G401 (cell line): ENCODE measurements around the gene CEP152. TPM values are rescaled to one million over a fixed set of nuclear protein-coding genes. Genes with fewer than 3 reads are reported as not detected.

ENCODE experiments used
- DNase-seq: peaks from one replicate; pipeline ENCODE4 v3.0.0-alpha.2; 2015; ENCODE audit warnings: low spot score
- in situ Hi-C: cut with HindIII; loops from 2 replicates; pipeline ENCODE4 v1.10.0; 2016; ENCODE audit warnings: low sequenced_read_pairs, mixed read lengths
- total RNA-seq: library from RNA; depleted of rRNA; stranded (reverse); fragments of >200 nt; shearing (Covaris generic); gene quantifications from 2 replicates; pipeline ENCODE4 v1.2.3, GENCODE V29; 2014; rRNA removed

The CEP152 gene
- total RNA-seq, 1 experiment from 2014 or later: 3.1 TPM

DNA sequence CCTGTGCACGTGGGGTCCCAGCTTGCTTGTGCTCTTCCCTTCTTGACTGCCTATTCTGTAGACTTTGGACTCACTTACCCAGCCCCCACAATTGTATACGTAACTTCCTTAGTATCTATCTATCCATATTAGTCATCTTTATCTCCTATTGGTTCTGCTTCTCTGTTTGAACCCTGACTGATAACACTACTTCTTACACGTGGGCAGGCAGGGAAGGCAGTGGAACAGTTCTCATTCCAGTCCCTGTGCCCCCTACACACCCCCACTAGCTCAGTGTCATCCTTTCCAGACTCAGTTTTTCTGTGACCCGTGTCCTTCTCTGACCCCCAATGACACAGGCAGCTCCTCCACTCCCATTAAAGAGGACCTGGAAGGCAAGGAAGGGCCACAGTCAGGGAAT lies 91.2 kb downstream of the CEP152 start:
- in situ Hi-C loops: no loop called here
- DNase-seq: no peak

DNA sequence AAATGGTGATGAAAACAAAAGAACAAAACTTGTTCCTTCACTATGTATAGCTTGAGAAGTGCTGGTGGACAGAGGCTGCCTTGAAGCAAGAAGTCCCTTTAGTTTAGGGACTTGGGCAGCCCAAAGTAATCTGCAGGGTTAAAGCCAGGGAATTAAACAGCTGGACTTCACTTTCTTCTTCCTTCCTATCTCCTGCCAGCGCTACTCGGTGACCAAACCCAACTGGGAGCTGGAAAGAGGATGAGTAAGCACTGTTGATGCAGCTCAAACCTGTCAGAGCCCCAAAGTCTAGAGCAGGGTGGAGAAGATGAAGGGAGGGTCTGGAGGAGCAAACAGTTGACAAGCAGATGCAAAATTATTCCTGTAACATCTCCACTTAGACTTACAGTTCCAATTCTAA lies 92.2 kb downstream of the CEP152 start:
- in situ Hi-C loops: no loop called here
- no peak for DNase-seq

GRCh38 chr15:48717458-48717857 lies 93.4 kb downstream of the CEP152 start:
- DNase-seq: no peak
- in situ Hi-C loops: no loop called here

DNA sequence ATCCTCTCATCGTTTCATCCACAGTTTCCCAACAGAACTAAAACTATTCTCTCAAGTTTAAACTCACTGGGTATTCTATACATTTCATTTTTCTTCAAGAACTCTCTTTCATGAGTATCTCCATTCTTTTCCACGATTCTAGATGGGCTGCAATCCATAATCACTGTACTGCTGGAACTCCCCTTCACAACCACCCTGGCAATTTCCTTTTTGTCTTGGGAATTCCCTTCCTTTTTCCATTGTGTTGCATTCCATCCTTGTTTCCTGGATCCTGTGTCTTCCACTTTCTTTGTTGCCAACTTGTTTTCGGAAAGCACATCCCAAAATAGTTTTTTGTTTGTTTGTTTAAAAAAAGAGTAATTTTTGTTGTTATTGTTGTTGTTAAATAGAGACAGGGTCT lies 98.3 kb downstream of the CEP152 start:
- DNase-seq: no peak
- in situ Hi-C loops: no loop called here

DNA sequence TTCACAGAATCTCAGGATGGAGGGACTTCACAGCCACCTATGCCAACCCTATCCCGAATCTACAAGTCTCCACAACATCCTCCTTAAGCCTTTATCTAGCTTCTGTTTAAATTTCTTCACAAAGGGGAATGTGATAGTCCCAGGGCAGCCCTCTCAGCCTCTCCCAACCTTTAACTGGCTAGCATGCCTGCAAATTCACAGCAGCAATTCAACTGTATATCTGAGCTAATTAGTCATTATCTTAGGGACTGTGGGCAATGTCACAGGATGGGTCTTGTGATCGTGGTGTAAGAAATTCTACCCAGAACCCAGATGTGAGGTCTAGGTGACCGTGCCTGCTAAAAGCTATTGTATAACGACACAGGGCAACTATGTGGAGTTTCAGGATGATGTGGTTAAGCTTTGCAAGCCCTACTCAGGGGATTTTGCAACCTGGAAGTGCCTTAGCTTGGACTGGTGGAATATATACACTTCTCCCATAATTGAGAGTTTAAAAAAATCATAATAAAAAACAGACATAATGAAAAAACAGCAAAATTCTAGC lies 99.8 kb downstream of the CEP152 start:
- in situ Hi-C loops: no loop called here
- no peak for DNase-seq

DNA sequence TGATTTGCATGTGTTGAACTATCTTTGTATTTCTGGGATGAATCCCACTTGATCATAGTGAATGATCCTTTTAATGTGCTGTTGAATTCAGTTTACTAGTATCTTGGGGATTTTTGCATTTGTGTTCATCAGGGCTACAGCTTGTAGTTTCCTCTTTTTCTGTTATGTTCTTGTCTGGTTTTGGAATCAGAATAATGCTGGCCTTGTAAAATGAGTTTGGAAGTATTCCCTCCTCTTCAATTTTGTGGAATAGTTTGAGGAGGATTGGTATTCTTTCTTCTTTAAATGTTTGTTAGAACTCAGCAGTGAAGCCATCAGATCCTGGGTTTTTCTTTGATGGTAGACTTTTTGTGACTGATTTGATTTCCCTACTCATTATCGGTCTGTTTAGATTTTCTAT lies 102.2 kb downstream of the CEP152 start:
- DNase-seq: no peak
- in situ Hi-C loops: no loop called here

GRCh38 chr15:48705381-48705780 lies 105.5 kb downstream of the CEP152 start:
- no peak for DNase-seq
- in situ Hi-C loops: no loop called here

- no peak for DNase-seq
- in situ Hi-C loops: no loop called here
These were observed 107.3 kb downstream of the CEP152 start for GRCh38 chr15:48703544-48703943.

- DNase-seq: no peak
- in situ Hi-C loops: no loop called here
These were observed 108.2 kb downstream of the CEP152 start for GRCh38 chr15:48702569-48703236.

DNA sequence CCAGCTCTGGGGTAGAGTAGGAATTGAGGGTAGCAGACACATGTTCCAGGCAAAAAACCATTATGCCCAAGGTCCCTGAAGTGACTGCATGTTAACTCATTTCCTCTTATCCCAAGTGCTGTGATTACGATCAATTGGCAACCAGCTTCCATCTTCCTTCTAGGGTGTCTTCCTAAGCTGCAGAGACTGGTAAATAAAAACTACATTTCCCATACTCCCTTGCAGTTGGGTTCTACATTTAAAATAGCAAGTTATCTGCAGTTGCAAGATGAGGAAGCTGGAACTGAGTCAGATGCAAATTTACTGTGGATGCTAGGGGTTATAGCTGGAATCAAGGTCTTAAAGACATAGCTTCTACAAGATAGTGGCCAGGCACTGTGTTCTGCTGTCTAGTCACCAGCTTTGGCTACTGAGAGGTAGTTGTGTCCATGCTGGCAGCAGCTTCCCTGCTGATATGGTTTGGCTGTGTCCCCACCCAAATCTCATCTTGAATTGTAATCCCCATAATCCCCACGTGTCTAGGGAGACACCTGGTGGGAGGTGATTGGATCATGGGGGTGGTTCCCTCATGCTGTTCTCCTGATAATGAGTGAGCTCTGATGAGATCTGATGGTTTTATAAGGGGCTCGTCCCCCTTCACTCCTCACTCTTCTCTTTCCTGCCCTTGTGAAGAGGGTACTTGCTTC lies 114.1 kb downstream of the CEP152 start:
- no peak for DNase-seq
- in situ Hi-C loops: no loop called here

GRCh38 chr15:48695827-48696573 lies 114.9 kb downstream of the CEP152 start:
- DNase-seq: no peak
- in situ Hi-C loops: no loop called here

DNA sequence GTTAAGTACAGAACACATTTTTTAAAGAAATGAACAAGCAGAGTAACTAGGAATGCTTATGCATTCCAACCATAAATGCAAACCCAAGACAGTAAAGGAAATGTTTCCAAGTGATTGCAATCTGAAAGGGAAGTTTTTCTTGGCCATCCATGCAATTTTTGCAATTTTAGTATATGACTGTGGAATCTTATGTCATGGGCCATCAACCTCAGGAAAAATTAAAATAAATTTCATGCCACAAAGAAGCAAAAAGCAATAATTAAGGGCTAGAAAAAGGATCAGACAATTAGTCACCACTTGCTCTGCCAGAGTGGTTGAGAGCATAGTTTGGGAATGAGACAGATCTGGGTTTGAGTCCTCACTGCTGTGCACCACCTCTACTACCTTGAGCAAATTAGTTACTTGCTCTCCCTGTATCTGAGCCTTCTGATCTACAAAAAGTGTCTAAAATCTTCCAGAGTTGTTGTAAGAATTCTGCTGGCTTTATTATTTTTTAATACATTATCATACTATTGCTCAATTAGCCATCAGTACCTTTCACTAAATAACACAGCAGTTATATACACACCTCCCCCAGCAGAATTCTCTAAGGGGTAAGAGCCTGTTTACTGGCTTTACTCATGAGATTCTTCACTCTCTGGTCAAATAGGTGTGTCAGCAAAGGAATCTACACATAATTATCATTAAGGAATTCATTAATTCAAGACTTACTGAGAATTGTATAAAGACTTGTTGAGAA lies 115.6 kb downstream of the CEP152 start:
- in situ Hi-C loops: no loop called here
- no peak for DNase-seq

GRCh38 chr15:48693484-48693883 lies 117.4 kb downstream of the CEP152 start:
- DNase-seq: no peak
- in situ Hi-C loops: no loop called here

GRCh38 chr15:48688493-48688892 lies 122.4 kb downstream of the CEP152 start:
- in situ Hi-C loops: no loop called here
- DNase-seq: no peak

Other genes starting within 250 kb of the CEP152 start
- 15.3 and 17.2 TPM in 2 replicates for gene FBN1, start 165.4 kb downstream of the CEP152 start, total RNA-seq
- gene EID1, start 67.1 kb upstream of the CEP152 start, total RNA-seq: 228 and 261 TPM in 2 replicates
- gene SHC4, start 152.8 kb upstream of the CEP152 start, total RNA-seq: not detected in 2 replicates
- gene SECISBP2L, start 235.4 kb upstream of the CEP152 start, total RNA-seq: 8.6 and 12.3 TPM in 2 replicates